DMS79 (cell line): ENCODE measurements around the gene XAGE2.
"Not testable (repeated sequence)": the region's sequence is repeated elsewhere in the genome, so short reads cannot be mapped to it uniquely, and the experiment has no call there.

Source experiments
- DNase-seq: peaks from one replicate; lab custom pipeline; 2025; lab: John Stamatoyannopoulos, UW

Gene XAGE2, protein sequence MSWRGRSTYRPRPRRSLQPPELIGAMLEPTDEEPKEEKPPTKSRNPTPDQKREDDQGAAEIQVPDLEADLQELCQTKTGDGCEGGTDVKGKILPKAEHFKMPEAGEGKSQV

DNA sequence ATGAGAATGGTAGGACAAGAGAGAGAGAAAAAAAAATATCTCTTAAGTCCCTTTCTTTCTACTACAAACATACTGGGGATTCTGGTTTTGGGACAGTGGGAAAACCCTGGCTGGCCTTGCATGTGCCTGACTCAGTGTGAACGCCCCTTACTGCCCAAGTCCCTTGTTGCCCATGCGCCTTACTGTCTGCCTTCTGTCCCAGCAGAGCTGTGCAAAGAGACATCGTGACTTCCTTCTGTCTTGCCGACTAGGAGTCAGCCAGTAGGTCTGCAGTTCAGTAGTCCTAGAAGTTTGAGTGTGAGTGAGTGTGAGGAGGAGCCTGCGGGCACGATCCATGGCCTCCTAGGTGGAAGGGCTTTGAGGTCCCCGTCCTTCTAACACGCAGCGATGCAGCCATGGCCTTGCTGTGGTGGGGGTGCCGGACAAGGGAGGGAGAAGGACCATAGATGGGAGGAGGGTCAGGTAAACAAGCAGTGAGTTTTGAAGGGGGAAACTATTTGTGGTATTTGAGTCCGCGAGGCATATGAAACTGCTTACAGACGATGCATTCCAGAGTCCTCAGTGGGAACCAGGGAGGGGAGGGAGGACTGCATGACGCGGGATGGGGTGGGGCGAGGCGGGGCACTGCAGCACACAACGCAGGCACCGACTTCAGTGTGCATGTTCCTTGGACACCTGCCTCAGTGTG is at the start of gene XAGE2:
XAGE2 (plus strand) TSS at position 654 of the 688 bp plus-strand sequence. CDS start 994 bp downstream, outside the sequence.
- DNase-seq, result no peak

DNA sequence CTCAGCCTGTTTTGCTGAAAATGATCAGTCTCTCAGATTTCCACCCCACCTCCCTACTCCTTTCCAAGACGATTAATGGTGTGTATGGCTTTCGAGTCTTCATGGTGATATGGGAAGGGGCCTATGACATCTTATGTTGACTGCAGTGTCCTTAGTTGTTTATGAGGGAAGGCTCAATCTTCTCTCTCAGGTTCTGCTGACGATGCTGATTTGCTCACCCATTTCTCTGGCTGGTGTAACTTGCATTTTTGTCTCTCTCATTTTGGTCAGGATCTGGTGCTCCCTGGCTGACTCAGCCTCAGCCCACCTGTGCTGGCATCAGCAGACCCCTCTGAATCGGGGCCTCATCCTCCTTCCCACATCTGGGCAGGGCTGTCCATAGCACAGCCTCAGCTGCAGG is 31.4 kb upstream of the XAGE2 start:
- DNase-seq, result no peak

DNA sequence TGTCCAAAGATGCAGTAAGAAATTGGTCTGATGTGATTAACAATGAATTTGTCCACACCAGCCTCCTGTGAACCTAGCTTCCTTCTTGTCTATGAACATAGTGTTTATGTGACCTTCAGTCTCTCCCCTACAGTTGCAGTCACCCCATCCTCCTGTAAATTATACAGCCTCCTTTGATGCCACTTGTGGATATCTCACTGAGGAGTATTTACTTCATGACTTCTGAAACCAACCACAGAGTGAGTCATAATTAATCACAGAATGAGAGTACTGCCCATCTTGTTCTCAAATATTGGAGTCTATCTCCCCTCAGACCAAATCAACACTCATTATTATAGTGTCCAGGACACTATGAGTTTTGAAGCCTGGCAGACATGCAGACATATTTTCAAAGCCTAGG is 27.3 kb upstream of the XAGE2 start:
- no peak for DNase-seq

DNA sequence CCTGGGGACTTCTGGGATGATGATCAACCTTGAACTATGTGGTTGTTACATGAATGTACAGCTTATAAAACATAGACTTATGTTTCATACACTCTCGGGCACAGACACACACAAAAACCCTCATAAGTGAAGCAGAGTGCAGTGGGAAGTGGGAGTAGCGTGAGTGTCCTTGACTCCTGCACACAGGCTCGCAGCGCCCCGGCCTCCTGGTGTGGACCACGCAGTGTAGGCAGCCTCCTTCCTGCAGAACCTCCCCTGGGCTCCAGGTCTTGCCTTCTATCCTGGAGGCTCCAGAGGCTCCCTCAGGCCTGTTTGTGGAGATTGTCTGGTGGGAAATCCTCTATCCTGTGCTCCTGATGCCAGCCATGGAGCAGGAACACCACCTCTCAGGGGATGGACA is 25.7 kb upstream of the XAGE2 start:
- not testable (repeated sequence) for DNase-seq

DNA sequence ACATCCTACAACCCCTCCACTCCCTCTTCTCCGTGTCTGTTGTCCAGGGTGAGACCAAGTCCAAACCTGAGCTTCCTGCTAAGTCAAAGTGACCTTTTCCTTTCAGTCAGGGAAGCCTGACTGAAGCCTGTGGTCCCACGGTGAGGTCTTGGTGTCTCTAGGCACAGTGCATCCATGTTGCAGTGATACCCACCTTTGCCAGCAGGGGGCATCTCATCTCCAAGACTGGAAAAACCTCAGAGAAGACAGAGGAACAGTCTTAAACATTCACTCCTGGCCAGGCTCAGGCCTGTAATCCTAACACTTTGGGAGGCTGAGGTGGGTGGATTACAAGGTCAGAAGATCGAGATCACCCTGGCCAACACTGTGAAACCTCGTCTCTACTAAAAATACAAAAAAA is 23.4 kb upstream of the XAGE2 start:
- not testable (repeated sequence) for DNase-seq

DNA sequence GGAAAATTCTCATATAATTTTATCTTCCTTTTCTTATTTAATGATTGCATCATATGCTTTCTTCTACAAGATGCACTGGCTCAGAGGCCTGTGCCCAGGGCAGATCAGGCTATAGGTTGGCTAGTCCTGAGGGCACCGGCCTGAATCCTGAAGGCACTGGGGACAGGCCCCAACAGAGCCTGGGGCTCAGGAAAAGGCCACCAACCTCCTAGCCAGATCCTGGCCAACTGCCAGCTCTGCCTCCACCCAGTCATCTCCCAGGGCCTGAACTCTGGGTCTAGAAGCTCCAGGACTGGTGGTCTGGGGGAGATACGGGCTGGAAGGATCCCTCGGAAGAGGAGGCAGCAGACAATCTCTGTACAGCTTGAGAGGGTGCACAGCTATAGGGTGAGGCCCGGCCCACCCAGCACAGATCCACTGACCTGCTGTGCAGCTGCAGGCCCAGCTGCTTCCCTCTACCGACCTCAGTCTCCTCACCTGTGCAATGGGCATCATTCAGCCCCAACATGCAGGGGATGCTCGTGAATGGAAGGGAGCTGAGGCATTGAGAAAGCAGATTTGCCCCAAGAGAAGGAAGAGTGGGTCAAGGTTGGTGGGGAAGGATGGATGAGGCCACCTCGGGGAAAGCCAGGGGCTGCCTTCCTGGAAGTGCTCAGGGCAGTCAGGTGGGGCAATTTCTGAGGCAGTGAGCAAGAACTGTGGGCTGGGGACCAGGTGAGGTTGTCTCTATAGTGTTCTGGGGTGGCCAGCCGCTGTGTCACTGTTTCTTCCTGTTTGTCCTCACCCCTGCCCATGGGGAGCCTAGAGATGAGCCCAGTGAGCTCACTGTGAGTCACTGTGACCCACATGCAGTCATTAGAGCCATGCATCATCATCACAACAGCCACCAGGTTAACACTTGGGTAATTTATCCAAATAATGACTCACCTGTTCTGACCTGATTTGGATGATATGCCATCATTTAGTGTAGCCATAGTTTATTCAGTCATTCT is 22.4 kb upstream of the XAGE2 start:
- DNase-seq, result no peak

DNA sequence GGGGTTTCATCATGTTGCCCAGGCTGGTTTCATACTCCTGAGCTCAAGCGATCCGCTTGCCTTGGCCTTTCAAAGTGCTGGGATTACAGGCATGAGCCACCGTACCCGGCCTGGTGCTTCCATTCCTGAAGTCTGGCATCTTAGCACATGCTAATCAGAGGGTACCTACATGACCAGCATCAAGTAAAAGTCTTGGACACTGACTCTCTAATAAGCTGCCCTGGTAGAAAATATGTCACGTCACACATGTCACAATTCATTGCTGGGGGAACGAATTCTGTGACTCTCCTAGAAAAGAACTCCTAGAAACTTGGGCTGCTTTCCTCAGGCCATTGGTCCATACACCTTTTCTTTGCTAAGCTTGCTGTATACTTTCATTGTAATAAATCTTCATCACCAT is 19.1 kb upstream of the XAGE2 start:
- no peak for DNase-seq

DNA sequence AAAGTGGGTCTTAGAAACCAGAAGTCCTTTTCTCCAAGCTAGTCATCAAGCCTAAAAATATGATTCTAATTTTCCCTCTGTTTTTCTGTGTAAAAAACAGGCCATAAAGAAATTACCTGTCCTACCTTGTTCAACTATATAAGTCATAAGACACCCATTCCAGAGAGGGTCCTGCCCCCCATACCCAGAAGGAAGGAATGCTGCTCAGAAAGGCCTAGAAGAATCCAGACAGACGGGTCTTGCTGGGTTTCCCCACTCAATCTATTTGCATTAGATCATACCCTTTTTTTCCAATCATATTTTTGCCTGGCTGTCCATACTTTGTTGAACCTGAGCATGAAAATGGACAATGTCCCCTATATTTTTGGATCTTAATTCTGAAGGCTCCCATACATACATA is 16.3 kb upstream of the XAGE2 start:
- no peak for DNase-seq

DNA sequence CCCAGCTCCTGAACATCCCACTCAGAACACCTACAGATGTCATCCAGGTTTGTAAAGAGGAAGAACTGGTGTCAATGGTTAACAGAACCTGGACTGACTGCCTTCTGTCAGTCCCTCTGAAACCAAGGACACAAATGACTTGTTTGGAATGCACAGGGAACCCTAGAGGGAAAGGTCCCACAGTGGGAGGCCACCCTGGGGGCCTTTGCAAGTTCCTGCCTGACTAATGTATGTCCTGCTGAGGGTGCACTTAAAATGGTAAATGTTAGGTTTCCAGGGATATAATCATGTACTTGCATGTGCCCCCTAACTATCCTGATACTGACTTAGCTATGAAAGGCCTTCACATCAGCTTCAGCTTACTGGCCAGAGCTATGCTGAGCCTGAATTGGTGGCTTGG is 15.0 kb upstream of the XAGE2 start:
- DNase-seq, result no peak

DNA sequence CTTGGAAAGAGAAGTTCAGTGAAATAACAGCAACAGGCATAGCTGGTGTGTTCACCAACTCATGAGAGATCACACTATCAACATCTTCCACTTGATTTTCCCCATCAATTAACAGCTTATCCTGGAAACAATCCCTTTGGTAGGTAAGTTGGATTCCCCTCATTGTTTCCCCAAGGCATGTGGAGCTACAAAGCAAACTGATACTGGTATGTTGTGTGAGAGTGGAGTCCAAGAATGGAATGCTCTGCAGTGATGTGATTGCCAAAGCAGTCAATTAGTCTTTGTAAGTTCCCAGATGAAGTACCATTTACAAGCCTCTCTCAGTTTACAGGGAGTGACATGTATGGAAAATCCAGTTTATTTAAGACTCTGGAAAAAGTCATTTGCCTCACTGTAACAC is 13.7 kb upstream of the XAGE2 start:
- no peak for DNase-seq

DNA sequence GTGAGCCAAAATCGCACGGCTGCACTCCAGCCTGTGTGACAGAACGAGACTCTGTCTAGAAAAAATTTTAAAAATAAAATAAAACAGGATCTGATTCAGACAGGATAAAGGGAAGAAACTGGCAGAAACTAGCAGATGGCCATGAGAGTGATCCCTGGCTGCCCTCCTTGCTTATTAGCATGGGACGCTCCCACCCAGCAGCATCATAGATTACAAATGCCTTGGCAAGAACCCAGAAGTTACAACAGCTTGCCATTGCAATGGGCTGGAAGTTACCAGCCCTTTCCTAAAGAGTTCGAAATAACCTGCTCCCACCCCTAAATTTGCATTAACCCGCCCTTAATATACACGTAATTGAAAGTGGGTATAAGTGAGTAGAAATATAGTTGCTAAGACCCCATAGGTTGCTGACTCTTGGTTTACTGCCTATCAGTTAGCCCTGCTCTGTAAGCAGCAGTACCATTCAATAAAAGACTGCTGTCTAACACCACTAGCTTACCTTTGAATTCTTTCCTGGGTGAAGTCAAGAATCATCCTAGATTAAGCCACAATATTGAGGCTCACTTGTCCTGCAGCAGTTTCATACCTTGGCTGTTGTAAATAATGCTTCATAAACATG is 9.1 kb upstream of the XAGE2 start:
- no peak for DNase-seq

DNA sequence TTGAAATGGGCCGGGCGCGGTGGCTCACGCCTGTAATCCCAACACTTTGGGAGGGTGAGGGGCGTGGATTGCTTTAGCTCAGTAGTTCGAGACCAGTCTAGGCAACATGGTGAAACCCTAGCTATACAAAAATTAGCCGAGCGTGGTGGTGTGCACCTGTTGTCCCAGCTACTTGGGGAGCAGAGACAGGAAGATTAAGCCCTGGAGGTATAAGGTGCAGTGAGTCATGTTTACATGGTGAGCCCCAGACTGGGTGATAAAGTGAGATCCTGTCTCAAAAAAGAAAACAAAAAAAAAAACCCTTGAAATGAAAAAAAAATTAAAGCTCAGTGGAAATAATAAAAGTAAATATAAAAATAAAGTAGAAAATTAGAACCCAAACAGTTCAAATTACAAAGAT is 6.9 kb upstream of the XAGE2 start:
- DNase-seq, result no peak

DNA sequence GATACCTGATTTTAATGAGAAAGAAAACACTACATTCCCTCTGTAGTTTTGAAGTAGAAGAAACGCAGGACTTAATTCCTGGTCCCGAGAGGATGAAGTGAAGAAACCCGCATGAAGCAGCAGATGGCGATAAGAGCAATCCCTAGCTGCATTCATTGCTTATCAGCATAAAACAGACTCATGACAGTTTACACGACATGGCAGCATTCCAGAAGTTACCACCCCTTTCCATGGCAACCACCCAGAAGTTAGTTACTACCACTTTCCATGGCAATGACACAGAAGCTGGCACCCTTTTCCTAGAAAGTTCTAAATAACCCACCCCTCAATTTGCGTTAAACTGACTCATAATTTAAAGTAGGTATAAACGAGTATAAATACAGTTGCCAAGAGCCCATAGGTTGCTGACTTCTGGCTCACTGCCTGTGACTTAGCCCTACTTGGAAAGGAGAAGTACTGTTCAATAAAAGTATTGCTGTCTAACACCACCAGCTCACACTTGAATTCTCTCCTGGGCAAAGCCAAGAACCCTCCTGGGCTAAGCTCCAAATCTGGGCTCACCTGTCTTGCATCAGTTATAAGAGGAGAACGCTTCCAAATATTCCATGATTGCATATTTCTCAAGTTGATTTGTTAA is 5.5 kb upstream of the XAGE2 start:
- DNase-seq, result peak; percentile 47

DNA sequence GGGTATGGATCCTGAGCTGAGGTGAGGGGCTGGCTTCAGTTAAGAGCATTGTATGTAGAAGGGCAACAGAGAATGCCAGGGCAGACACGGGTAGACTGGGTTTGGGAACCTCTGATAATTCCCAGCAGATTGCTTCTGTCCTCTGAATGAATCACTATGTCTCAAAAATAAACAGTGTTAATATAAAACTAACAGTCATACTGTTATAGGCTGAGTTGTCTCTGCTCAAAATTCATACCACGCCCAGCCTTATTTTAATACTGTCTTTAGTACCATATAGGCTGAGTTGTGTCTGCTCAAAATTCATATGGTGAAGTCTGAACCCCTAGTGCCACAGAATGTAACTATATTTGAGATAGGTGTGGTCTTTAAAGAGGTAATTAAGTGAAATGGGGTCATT is 10.0 kb downstream of the XAGE2 start:
- DNase-seq, result no peak

DNA sequence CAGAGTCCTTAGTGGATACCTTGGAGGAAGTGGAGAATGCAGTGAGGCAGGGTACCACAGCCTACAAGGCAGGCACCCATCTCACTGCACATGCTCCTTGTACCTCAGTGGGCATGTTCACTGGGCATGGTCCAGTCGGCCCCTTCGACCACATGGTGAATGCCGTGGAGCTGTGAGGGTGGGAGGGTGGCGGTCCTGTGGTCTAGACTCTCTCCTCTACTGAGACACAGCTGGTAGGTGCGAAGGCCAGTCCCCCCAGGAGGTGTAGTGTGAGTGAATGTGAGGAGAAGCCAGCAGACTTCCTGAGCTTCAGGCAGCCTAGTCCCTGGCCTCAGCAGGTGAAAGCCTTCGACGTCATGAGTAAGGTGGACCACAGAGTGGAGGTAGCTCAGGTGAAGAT is 12.2 kb downstream of the XAGE2 start:
- DNase-seq, result no peak

DNA sequence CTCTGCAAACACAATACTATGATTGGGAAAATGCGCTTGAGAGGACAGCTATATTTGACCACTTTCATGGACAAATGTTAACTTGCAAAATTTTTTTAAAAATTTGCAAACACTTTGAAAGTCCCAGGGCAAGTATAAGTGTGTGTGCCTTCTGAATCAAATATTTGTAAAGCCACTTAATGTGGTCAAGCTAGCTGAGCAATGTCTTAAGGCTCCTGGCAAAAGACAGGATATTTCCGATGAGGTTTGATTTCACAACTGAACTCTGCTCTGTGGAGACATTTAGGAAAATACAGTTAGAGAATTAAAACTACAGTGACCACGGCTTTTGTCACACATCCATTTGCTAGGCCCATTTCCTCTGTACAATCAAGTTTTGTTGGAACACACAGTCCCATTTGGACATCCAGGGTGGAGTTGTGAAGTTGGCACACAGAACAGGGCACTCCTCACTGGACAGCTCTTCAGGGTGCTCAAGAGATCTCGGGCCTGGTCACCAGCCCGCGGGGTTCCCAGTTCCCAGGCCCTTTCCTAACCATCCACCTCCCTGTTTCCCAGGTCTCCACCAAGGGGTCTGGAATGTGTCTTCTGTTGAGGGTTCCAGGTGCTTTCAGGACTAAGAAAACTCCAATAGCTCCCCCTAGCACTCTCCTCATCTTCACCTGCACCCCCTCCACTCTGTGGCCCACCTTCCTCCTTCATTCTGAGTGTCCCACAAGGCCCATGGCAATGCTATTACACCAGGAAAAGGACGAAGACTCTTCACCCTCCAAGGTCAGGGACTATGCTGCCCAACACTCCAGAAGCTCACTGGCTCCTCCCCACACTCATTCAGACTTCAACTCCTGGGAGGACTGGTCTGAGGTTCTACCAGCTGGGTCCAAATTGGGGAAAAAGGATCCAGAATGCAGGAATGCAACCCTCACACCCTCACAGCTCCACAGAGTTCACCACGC is 41.9 kb downstream of the XAGE2 start:
- DNase-seq, result no peak

DNA sequence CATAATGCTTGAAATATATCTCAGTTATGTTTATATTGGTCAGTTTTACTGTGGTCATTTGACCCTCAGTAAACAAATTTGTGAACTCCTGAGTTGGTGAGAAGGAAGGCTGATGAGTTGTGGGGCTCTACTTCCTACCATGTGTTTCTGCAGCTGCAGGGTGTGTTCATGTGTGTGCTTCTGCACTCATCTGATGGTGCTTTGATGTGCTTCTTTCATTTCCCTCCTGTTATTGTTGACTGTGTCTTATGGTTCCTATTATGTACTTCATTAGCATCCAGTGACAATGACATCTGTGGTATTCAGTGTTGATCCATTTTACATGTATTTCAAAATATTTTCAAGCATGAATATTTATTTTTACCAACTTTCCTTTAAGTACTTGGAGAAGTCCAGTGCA is 46.5 kb downstream of the XAGE2 start:
- no peak for DNase-seq

DNA sequence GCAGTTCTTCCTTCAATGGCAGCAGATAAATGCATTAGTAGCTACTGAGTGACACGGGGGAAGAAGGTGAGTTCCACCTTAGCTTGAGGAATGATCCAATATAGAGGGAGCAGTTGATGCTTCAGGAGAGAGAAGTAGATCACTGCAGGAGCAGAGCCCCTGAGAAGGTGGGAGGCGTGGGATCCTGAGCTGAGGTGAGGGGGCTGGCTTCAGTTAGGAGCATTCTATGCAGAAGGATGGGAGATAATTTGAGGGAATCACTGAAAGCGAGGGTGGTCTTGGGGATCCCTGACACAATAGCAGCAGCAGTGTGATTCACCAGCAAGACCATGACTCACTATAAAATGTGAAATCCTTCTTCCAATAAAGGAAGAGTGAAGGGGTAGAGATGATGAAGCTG is 48.0 kb downstream of the XAGE2 start:
- no peak for DNase-seq

DNA sequence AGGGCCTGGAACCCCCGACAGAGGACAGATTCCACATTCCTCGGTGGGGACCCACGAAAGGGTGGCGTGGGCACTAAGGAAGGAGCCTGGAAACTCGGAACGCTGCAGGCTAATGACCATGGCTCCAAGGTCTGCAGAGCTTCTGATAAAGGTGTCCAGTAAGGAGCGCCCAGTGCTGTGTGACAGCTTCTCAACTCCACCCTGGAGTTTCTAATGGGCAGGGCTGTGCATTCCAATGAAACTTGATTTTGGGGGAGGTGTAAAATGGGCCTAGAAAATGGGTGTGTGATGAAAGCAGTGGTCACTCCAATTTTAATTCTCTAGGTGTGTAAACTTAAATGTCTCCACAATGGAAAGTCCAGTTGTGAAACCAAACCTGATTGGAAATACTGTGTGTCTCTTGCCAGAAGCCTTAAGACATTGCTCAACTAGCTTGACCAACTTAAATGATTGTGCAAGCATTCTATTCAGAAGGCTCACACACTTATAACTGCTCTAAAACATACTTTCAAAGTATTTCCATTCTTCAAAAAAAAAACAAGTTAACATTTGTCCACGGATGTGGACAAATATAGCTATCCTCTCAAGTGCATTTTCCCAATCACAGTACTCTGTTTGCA is 52.1 kb downstream of the XAGE2 start:
- no peak for DNase-seq

DNA sequence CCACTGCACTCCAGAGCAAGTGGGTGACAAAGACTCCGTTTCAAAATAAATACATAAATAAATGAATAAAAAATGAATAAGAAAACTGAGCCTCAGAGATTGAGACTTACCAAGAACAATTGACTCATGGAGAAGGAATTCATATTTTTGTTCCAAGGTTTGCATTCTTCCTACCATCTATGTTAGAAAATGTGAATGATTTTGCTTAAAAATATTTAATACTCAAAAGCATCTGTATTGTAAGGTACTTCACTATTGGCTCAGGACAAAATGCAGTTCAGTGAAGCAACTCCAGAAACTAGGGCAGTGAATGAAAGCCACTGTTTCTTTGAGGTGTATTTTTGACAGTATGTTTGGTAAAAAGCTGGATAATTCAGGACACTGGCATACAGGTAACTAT is 54.1 kb downstream of the XAGE2 start:
- no peak for DNase-seq
